ENCODE data around the gene GBX1. TPM values are rescaled to one million over a fixed set of nuclear protein-coding genes. Genes with fewer than 3 reads are reported as not detected.

GBX1 gene
- total RNA-seq, 4 donors from 2014 or later = not detected

DNA sequence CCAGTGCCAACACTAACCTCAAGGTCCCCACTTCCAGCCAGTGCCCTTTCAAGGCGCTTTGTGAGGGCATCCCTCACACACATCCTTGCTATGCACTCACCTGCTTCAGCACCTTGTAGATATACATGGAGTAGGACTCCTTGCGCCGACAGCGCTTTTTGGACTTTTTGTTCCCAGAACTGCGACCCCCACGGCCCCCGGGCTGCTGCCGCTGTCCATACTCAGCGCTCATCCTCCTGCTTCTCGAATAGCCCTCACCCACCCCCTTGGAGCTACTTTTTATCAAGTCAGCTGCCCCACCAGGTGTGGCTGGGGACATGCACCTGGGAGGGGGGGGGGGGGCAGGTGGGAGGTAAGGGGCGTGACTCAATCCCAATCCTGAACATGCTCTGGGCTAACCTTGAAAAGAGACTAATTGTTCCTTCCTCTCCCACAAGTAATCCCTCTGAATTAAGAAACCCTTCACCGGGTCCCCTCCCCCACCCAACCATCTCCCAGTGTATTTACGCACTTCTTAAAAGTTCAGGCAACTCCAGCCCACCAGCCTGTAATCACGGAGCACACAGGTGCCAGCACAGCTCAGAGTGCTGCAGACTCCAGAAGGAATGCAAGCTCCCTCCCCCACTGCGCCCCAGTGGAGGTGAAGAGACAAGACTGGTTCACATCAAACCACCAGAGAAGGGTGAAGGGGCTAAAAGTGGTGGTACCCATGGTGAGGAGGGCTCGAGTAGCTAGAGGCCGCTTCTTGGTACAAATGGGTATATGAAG, 42.8 kb upstream of the GBX1 start, which contains the start of gene H2BK1:
Gene H2BK1 (minus strand): TSS at position 402 of the 768 bp plus-strand sequence. CDS start 170 bp downstream, at position 232.
- DNase-seq = no peak
- no peak within 1 kb of the TSS for H3K27ac ChIP-seq
- 69 to 70% methylated on average over 17 of the region's 17 CpGs for WGBS, 2 donors
- intact Hi-C loops (cut with DNase I) = no loop called here
- H3K36me3 ChIP-seq = peaks cover 18 to 21% of the 10 kb centered on the region in 2 donors
- TF ChIP-seq, protein P1, sequence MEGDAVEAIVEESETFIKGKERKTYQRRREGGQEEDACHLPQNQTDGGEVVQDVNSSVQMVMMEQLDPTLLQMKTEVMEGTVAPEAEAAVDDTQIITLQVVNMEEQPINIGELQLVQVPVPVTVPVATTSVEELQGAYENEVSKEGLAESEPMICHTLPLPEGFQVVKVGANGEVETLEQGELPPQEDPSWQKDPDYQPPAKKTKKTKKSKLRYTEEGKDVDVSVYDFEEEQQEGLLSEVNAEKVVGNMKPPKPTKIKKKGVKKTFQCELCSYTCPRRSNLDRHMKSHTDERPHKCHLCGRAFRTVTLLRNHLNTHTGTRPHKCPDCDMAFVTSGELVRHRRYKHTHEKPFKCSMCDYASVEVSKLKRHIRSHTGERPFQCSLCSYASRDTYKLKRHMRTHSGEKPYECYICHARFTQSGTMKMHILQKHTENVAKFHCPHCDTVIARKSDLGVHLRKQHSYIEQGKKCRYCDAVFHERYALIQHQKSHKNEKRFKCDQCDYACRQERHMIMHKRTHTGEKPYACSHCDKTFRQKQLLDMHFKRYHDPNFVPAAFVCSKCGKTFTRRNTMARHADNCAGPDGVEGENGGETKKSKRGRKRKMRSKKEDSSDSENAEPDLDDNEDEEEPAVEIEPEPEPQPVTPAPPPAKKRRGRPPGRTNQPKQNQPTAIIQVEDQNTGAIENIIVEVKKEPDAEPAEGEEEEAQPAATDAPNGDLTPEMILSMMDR (IDR thresholded peaks at IDR 0.05) = no peak
- TF ChIP-seq POLR2A (IDR thresholded peaks at IDR 0.05) = no peak
- H3K4me3 ChIP-seq (replicated peaks in 1 of 3) = no peak within 1 kb of the TSS
- no peaks in the 10 kb centered on the region for H3K4me1 ChIP-seq
- no peaks in the 10 kb centered on the region for H3K27me3 ChIP-seq
- H3K9me3 ChIP-seq = no peaks in the 10 kb centered on the region

DNA sequence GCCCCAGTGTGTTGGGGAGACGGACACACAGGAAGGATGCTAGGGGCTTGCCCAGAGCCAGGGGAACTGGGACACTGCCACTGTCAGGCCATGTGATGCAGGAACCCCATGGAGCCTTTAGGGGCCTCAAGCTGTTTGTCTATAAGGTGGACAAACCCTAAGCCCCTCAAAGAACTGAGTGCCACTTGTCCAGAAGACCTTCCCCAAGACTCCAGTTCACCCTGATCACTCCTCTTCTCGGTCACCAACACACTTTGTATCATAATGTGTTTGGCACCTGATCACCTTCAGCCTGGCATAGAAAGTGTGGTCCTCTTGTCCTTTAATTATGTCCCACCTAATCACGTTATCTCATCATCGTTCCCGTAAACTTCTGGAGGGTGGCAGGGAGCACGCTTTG, 42.1 kb upstream of the GBX1 start:
- Histone ChIP-seq H3K36me3 (peaks cover 12 to 14% of the 10 kb centered on the region in 2 donors), H3K4me3 (replicated peaks in 1 of 3) (no peak overlapping the region), H3K4me1 (no peaks in the 10 kb centered on the region), H3K27ac (no peak overlapping the region), H3K9me3 (no peaks in the 10 kb centered on the region), H3K27me3 (no peaks in the 10 kb centered on the region)
- no peak for DNase-seq
- WGBS, 2 donors = 80 to 81% methylated on average over 6 of the region's 6 CpGs
- no peak for TF ChIP-seq POLR2A (IDR thresholded peaks at IDR 0.05)
- TF ChIP-seq, protein P1 (IDR thresholded peaks at IDR 0.05) = no peak
- intact Hi-C loops (cut with DNase I) = no loop called here

DNA sequence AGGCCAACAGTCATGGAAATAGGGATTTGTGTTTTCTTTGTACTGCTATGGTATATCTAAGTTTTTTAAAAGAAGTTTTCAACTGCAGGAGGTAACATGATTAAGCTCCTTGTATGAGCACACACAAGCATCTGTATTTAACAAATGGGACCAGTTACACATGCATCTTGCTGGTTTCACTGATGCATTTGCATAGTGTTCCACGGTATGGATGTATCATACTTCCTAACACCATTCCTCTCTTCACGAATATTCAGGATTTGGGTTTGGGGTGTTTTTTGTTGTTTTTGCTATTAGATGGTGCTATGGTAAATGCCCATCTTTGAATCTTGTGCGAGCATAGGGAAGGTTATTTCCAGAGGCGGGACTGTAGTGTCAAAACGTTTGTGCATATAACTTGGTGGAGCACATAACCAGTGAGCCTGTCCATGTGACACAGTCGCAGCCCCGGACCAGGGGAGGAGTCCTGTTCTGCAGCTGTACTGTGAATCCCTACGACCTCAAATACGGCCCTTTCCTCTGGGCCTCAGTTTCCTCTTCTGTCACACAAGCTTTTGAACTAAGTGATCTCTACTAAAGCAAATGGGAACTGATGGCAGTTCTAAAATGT, 40.9 kb upstream of the GBX1 start:
- intact Hi-C loops (cut with DNase I) = no loop called here
- TF ChIP-seq, protein P1 (IDR thresholded peaks at IDR 0.05) = no peak
- TF ChIP-seq POLR2A (IDR thresholded peaks at IDR 0.05) = no peak
- peaks cover under 1 to 2% of the 10 kb centered on the region in 2 donors for H3K36me3 ChIP-seq
- H3K27me3 ChIP-seq = no peaks in the 10 kb centered on the region
- DNase-seq = no peak
- H3K9me3 ChIP-seq = no peaks in the 10 kb centered on the region
- no peak overlapping the region for H3K27ac ChIP-seq
- 69 to 74% methylated on average over 8 to 9 of the region's 9 CpGs for WGBS, 2 donors
- H3K4me3 ChIP-seq (replicated peaks in 1 of 3) = no peak overlapping the region
- H3K4me1 ChIP-seq = no peaks in the 10 kb centered on the region

DNA sequence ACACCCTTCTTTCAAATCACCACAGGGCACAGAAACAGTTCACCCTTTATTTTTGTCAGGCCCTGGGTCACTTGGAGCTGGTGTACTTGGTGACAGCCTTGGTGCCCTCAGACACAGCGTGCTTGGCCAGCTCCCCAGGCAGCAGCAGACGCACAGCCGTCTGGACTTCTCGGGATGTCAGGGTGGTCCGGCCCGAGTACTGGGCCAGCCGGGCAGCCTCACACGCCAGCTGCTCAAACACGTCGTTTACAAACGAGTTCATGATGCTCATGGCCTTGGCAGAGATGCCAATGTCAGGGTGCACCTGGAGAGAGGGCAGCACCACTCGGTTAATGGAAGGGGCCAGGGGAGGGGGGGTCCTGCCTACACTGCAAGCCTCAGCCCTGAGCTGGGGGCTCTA, 40.3 kb upstream of the GBX1 start:
- no peaks in the 10 kb centered on the region for H3K4me1 ChIP-seq
- H3K27me3 ChIP-seq = no peaks in the 10 kb centered on the region
- H3K9me3 ChIP-seq = no peaks in the 10 kb centered on the region
- no peaks in the 10 kb centered on the region for H3K36me3 ChIP-seq
- DNase-seq = no peak
- intact Hi-C loops (cut with DNase I) = no loop called here
- no peak for TF ChIP-seq POLR2A (IDR thresholded peaks at IDR 0.05)
- TF ChIP-seq, protein P1 (IDR thresholded peaks at IDR 0.05) = no peak
- H3K4me3 ChIP-seq (replicated peaks in 1 of 3) = no peak overlapping the region
- no peak overlapping the region for H3K27ac ChIP-seq
- 78 to 79% methylated on average over 4 to 11 of the region's 12 CpGs for WGBS, 2 donors

DNA sequence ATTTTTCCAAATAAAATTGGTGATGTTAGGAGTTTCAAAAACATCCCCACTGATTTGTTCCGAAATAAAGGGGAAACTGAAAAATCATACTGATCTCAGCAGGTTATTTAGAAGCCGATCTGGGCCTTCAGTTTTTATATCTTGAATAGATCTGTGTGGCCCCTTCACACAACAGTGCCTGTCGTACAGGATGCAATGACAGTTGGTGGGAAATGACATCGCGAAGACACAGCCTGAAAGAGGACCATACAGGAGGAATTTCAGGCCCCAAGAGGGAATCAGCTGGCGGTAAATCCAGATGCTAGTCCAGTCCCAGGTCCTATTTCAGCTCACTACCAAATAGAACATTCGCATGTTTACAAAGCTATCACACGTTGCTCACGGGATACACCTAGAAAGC, 39.8 kb upstream of the GBX1 start:
- TF ChIP-seq, protein P1 (IDR thresholded peaks at IDR 0.05) = no peak
- no peak for TF ChIP-seq POLR2A (IDR thresholded peaks at IDR 0.05)
- Histone ChIP-seq H3K4me1 (no peaks in the 10 kb centered on the region), H3K4me3 (replicated peaks in 1 of 3) (no peak overlapping the region), H3K36me3 (no peaks in the 10 kb centered on the region), H3K9me3 (no peaks in the 10 kb centered on the region), H3K27me3 (no peaks in the 10 kb centered on the region), H3K27ac (no peak overlapping the region)
- intact Hi-C loops (cut with DNase I) = no loop called here
- no peak for DNase-seq
- WGBS, 2 donors = 66 to 71% methylated on average over 9 of the region's 9 CpGs
